GM21786 (cell line): ENCODE measurements around the gene EHBP1L1.
A peak's percentile ranks its signal among the peaks of the same experiment; 100 is the strongest.
"Not testable (repeated sequence)": the region's sequence is repeated elsewhere in the genome, so short reads cannot be mapped to it uniquely, and the experiment has no call there.

ENCODE experiments used
- ATAC-seq: cut with Tn5 transposase; IDR thresholded peaks from one replicate; pipeline ENCODE4 v1.9.1; 2021; ENCODE audit not compliant: unreplicated experiment

EHBP1L1 gene

GRCh38 chr11:65633390-65634108 is 57.7 kb downstream of the EHBP1L1 start:
- ATAC-seq: no peak

GRCh38 chr11:65634109-65634436 is 58.2 kb downstream of the EHBP1L1 start:
- ATAC-seq: no peak

GRCh38 chr11:65634440-65634839 is 58.6 kb downstream of the EHBP1L1 start:
- ATAC-seq: no peak

- ATAC-seq: no peak
These were observed 59.3 kb downstream of the EHBP1L1 start for GRCh38 chr11:65634905-65635731.

- no peak for ATAC-seq
These were observed 60.5 kb downstream of the EHBP1L1 start for GRCh38 chr11:65636108-65637031.

- ATAC-seq: no peak
These were observed 61.2 kb downstream of the EHBP1L1 start for GRCh38 chr11:65637032-65637557.

- ATAC-seq: peak; percentile 30
These were observed 62.1 kb downstream of the EHBP1L1 start, which contains the start of gene SIPA1 for GRCh38 chr11:65637794-65638419. Gene SIPA1 (plus strand): TSS chr11:65638101. CDS start chr11:65640922, 2,821 bp downstream.

GRCh38 chr11:65639228-65639597 is 63.4 kb downstream of the EHBP1L1 start:
- ATAC-seq: not testable (repeated sequence)

- ATAC-seq: peak; percentile 45
These were observed 64.0 kb downstream of the EHBP1L1 start for GRCh38 chr11:65639623-65640482.

- ATAC-seq: no peak
These were observed 64.8 kb downstream of the EHBP1L1 start for GRCh38 chr11:65640483-65641296.

GRCh38 chr11:65641297-65642013 is 65.6 kb downstream of the EHBP1L1 start:
- ATAC-seq: no peak
